Measurements from ENCODE around the gene CDSN. TPM values are rescaled to one million over a fixed set of nuclear protein-coding genes. Genes with fewer than 3 reads are reported as not detected.

The CDSN gene
- total and polyA plus RNA-seq, 2 of the 8 experiments (the other 6 are each of a cell fraction or from before 2014, with no cell fraction given), result not detected

DNA sequence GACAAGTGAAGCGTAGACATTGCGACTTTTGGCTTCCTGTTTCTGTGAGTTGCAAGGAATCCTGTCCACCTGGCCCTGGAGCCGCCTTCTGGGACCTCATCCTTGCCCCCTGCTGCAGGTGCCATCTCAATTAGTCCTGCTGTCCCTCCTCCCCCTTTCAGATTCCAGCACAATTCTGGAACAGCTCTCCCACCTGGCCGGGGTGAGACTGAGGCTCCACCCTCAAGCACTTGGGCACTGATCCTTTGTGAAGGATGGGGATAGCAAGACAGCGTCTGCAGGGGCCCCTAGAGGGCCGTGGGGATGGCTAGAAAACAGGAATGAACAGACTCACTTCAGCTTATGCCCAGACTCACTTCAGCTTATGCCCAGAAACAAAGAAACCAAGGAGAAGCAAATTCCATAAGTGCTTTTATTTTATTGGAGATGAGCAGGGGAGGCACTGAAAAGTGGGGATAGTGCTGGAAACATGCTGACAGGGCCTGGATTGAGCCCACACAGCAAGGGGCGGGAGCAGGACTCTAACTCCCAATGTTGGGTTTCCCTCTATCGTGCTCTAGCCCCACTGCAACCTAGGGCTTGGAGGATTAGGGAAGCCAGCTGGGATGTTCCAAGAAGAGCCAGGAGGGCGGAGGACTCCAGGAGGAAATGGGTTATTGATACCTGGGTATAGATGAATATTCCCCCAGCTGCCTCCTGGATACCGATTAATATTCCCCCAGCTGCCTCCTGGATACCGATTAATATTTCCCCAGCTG lies 9.2 kb downstream of the CDSN start:
- Histone ChIP-seq H2BK120ac (replicated peaks; ENCODE audit: low read depth, low read length) (no peak overlapping the region), H3K23ac (ENCODE audit: insufficient read length) (no peak overlapping the region), H4K8ac (ENCODE audit: extremely low read depth, insufficient read depth, low read length) (no peak overlapping the region), H3K4me2 (ENCODE audit: insufficient read depth in 1 of 2, low read depth in 2 of 2, low read length in 2 of 2) (peak overlapping the region in 1 of 2 experiments; percentile 20; a peak in 1 of 4 replicates), H3K36me3 (ENCODE audit: control insufficient read depth in 2 of 4, insufficient read depth in 4 of 4, low read length in 3 of 4) (no peaks in the 10 kb centered on the region), H2BK5ac (ENCODE audit: low read depth, low read length) (no peak overlapping the region), H4K20me1 (replicated peaks in 1 of 2; ENCODE audit: control insufficient read depth in 1 of 2, insufficient read depth in 2 of 2, low read length in 2 of 2) (no peaks in the 10 kb centered on the region), H3K27me3 (replicated peaks in 1 of 4; ENCODE audit: control insufficient read depth in 3 of 4, extremely low read depth in 1 of 4, insufficient read depth in 3 of 4, low read length in 3 of 4) (peaks cover 0 to 11% (median 3%) of the 10 kb centered on the region in 4 experiments; a peak in 3 of 7 replicates), H4K91ac (replicated peaks; ENCODE audit: insufficient read length, low read length) (no peak overlapping the region), H3K56ac (replicated peaks; ENCODE audit: insufficient read length, low read depth, low read length) (no peak overlapping the region), H2BK12ac (ENCODE audit: low read depth, low read length) (no peak overlapping the region), H3K79me1 (ENCODE audit: low read depth, low read length) (no peaks in the 10 kb centered on the region), H3K4me3 (ENCODE audit: extremely low read depth in 1 of 4, insufficient read depth in 2 of 4, low read depth in 3 of 4, low read length in 4 of 4) (no peak overlapping the region), H2AFZ (ENCODE audit: low read length) (peak overlapping the region; percentile 46; the same call in 1 of the 2 replicates), H2BK20ac (ENCODE audit: low read length) (no peak overlapping the region), H3K4me1 (replicated peaks in 1 of 4; ENCODE audit: control insufficient read depth in 3 of 4, insufficient read depth in 4 of 4, low read length in 3 of 4) (peaks cover 0 to 20% (median 8%) of the 10 kb centered on the region in 4 experiments; a peak in 6 of 7 replicates), H3K23me2 (ENCODE audit: low read depth, low read length) (no peaks in the 10 kb centered on the region; the same call in 1 of the 2 replicates), H3K14ac (ENCODE audit: insufficient read length) (no peak overlapping the region), H3K18ac (ENCODE audit: extremely low read depth, low read length) (no peak overlapping the region), H3K9ac (replicated peaks in 1 of 4; ENCODE audit: extremely low read depth in 1 of 4, low read depth in 3 of 4, low read length in 3 of 4) (no peak overlapping the region), H3K79me2 (ENCODE audit: control insufficient read depth in 1 of 2, insufficient read depth in 2 of 2, low read length in 2 of 2) (no peaks in the 10 kb centered on the region), H2BK15ac (ENCODE audit: low read length) (no peak overlapping the region), H3K27ac (ENCODE audit: low read depth, low read length) (no peak overlapping the region), H4K5ac (ENCODE audit: insufficient read length, low read depth, low read length) (no peak overlapping the region), H2AK5ac (ENCODE audit: low read depth, low read length) (no peak overlapping the region), H3K9me3 (ENCODE audit: insufficient read depth in 2 of 2, low read depth in 1 of 2, low read length in 1 of 2) (no peaks in the 10 kb centered on the region), H3K4ac (replicated peaks; ENCODE audit: insufficient read length, low read depth, low read length) (no peak overlapping the region)
- no peak for DNase-seq (ENCODE audit: low read depth in 1 of 2, low spot score in 2 of 2)
- FAIRE-seq, result no peak
- WGBS, 2 experiments (ENCODE audit: extremely low coverage in 1 of 2, insufficient coverage in 1 of 2, insufficient read length in 1 of 2, insufficient replicate concordance in 2 of 2, low coverage in 1 of 2, low lambda C conversion rate in 2 of 2, missing lambda C conversion rate in 1 of 2), result 68% methylated on average over 10 of the region's 11 CpGs; no CpG with 5 or more reads in 1 of the 2 experiments
- TF ChIP-seq RAD21 (IDR thresholded peaks at IDR 0.05 in 1 of 2, conservative IDR thresholded peaks at IDR 0.05 in 1 of 2; ENCODE audit: low read depth in 2 of 2, low read length in 2 of 2) (peak; percentile 5 to 18; a peak in 1 of 4 replicates), TAF1 (IDR thresholded peaks at IDR 0.05; ENCODE audit: low read depth, low read length) (no peak)
- TF ChIP-seq, protein P1, sequence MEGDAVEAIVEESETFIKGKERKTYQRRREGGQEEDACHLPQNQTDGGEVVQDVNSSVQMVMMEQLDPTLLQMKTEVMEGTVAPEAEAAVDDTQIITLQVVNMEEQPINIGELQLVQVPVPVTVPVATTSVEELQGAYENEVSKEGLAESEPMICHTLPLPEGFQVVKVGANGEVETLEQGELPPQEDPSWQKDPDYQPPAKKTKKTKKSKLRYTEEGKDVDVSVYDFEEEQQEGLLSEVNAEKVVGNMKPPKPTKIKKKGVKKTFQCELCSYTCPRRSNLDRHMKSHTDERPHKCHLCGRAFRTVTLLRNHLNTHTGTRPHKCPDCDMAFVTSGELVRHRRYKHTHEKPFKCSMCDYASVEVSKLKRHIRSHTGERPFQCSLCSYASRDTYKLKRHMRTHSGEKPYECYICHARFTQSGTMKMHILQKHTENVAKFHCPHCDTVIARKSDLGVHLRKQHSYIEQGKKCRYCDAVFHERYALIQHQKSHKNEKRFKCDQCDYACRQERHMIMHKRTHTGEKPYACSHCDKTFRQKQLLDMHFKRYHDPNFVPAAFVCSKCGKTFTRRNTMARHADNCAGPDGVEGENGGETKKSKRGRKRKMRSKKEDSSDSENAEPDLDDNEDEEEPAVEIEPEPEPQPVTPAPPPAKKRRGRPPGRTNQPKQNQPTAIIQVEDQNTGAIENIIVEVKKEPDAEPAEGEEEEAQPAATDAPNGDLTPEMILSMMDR (IDR thresholded peaks at IDR 0.05; ENCODE audit: control extremely low read depth in 1 of 3, insufficient read depth in 1 of 3, low read depth in 1 of 3, low read length in 3 of 3), result peak in 2 of 3 experiments; percentile 13 to 14; a peak in 2 of 4 replicates
- ChIA-PET CTCF (ENCODE audit: partially characterized antibody) (interaction anchor here (0.8 to 10.6 kb wide), 13 partner anchors 9 to 380 kb away, joined by 3 to 187 read pairs (median 4); no protein-coding TSS in a partner anchor), POLR2A (ENCODE audit: partially characterized antibody) (interaction anchor here (1.0 to 1.3 kb wide), 4 partner anchors 19 to 196 kb away, joined by 3 to 4 read pairs (median 4); no protein-coding TSS in a partner anchor)

Data from H1 (cell line).